Mesenchymal stem cell (in vitro differentiated cells and primary cell): ENCODE results near the gene CAPRIN2.

ENCODE experiments used
- DNase-seq: peaks from one replicate; pipeline ENCODE4 v3.0.0-alpha.2; 2013
- H2AFZ ChIP-seq: one replicate; pipeline ENCODE4 v1.6.1; 2013; ENCODE audit warnings: low read depth, mild to moderate bottlenecking, control low read depth, inconsistent platforms, low read length, moderate library complexity
- H2AK5ac ChIP-seq: 2 replicates; pipeline ENCODE4 v1.6.1; 2013; ENCODE audit warnings: low read length, moderate library complexity, mild to moderate bottlenecking, inconsistent platforms; ENCODE audit not compliant: severe bottlenecking
- H2BK120ac ChIP-seq: one replicate; pipeline ENCODE4 v1.6.1; 2013; ENCODE audit warnings: low read depth, mild to moderate bottlenecking, inconsistent platforms, low read length, moderate library complexity
- H2BK12ac ChIP-seq, 2 experiments: one replicate each; pipeline ENCODE4 v1.6.1; 2013; ENCODE audit warnings: inconsistent platforms in 2 of 2, low read length in 2 of 2, mild to moderate bottlenecking in 2 of 2, moderate library complexity in 2 of 2, control low read depth in 1 of 2
- H2BK15ac ChIP-seq: one replicate; pipeline ENCODE4 v1.6.1; 2013; ENCODE audit warnings: mild to moderate bottlenecking, low read depth, inconsistent platforms; ENCODE audit not compliant: poor library complexity, severe bottlenecking
- H2BK5ac ChIP-seq: 2 replicates; pipeline ENCODE4 v1.6.1; 2013; ENCODE audit warnings: low read depth, mild to moderate bottlenecking, low read length, control low read depth, inconsistent platforms; ENCODE audit not compliant: poor library complexity, severe bottlenecking
- H3K14ac ChIP-seq, 2 experiments: one replicate each; pipeline ENCODE4 v1.6.1; 2013; ENCODE audit warnings: inconsistent platforms in 2 of 2, low read length in 2 of 2, control low read depth in 1 of 2, mild to moderate bottlenecking in 1 of 2, moderate library complexity in 1 of 2
- H3K18ac ChIP-seq, 2 experiments: one replicate each; pipeline ENCODE4 v1.6.1; 2013; ENCODE audit warnings: inconsistent platforms in 2 of 2, low read length in 2 of 2, control low read depth in 1 of 2, low read depth in 1 of 2, mild to moderate bottlenecking in 1 of 2
- H3K23ac ChIP-seq, 2 experiments: one replicate each; pipeline ENCODE4 v1.6.1; 2013; ENCODE audit warnings: inconsistent platforms in 2 of 2, low read length in 2 of 2, mild to moderate bottlenecking in 2 of 2, moderate library complexity in 2 of 2, control low read depth in 1 of 2
- H3K27ac ChIP-seq: 2 replicates; pipeline ENCODE4 v1.5.1; 2013; ENCODE audit warnings: mild to moderate bottlenecking, moderate library complexity, low read length, control low read depth, inconsistent platforms; ENCODE audit not compliant: poor library complexity, severe bottlenecking
- H3K27me3 ChIP-seq, 2 experiments: 2 replicates each; pipeline versions ENCODE4 v1.6.1 to v1.7.0; 2013; ENCODE audit warnings: low read length in 2 of 2, mild to moderate bottlenecking in 2 of 2, moderate library complexity in 2 of 2, control low read depth in 1 of 2, inconsistent platforms in 1 of 2; ENCODE audit not compliant: control insufficient read depth in 1 of 2, insufficient read depth in 1 of 2
- H3K36me3 ChIP-seq, 2 experiments: 2 replicates each; pipeline versions ENCODE4 v1.6.1 to v1.7.0; 2013; ENCODE audit warnings: low read length in 2 of 2, control low read depth in 1 of 2, inconsistent platforms in 1 of 2, low read depth in 1 of 2, mild to moderate bottlenecking in 1 of 2; ENCODE audit not compliant: insufficient read depth in 2 of 2, control insufficient read depth in 1 of 2
- H3K4ac ChIP-seq, 2 experiments: one replicate each; pipeline ENCODE4 v1.6.1; 2013; ENCODE audit warnings: inconsistent platforms in 2 of 2, low read length in 2 of 2, mild to moderate bottlenecking in 2 of 2, moderate library complexity in 2 of 2, control low read depth in 1 of 2, low read depth in 1 of 2
- H3K4me1 ChIP-seq: 2 replicates; pipeline ENCODE4 v1.6.1; 2013; ENCODE audit warnings: low read depth, low read length, control low read depth; ENCODE audit not compliant: control insufficient read depth, insufficient read depth
- H3K4me2 ChIP-seq: 2 replicates; pipeline ENCODE4 v1.6.1; 2013; ENCODE audit warnings: low read length, mild to moderate bottlenecking, inconsistent platforms; ENCODE audit not compliant: poor library complexity, severe bottlenecking
- H3K4me3 ChIP-seq, 2 experiments: 2 replicates each; pipeline versions ENCODE4 v1.5.1 to v1.7.0; 2013; ENCODE audit warnings: low read length in 2 of 2, mild to moderate bottlenecking in 2 of 2, control low read depth in 1 of 2, low read depth in 1 of 2; ENCODE audit not compliant: insufficient read depth in 1 of 2
- H3K79me1 ChIP-seq: replicated peaks from 2 replicates; pipeline ENCODE4 v1.6.1; 2013; ENCODE audit warnings: mild to moderate bottlenecking, control low read depth, low read length, inconsistent platforms; ENCODE audit not compliant: poor library complexity, severe bottlenecking
- H3K9ac ChIP-seq: 2 replicates; pipeline ENCODE4 v1.7.0; 2013; ENCODE audit warnings: mild to moderate bottlenecking, low read length, moderate library complexity
- H3K9me3 ChIP-seq: 2 replicates; pipeline ENCODE4 v1.7.0; 2013; ENCODE audit warnings: mild to moderate bottlenecking, low read length; ENCODE audit not compliant: control insufficient read depth
- H4K8ac ChIP-seq: one replicate; pipeline ENCODE4 v1.6.1; 2013; ENCODE audit warnings: inconsistent platforms, mild to moderate bottlenecking, low read length, moderate library complexity
- H4K91ac ChIP-seq: one replicate; pipeline ENCODE4 v1.6.1; 2013; ENCODE audit warnings: mild to moderate bottlenecking, low read length, inconsistent platforms
- WGBS: methylation state at CpG from one replicate; pipeline ENCODE4 v1.1.7; 2013; ENCODE audit warnings: mixed read lengths; 5-methylcytosine and 5-hydroxymethylcytosine counted together

The CAPRIN2 gene

GRCh38 chr12:30764251-30764650, 9.5 kb upstream of the CAPRIN2 start:
- H2BK15ac ChIP-seq, result no peak overlapping the region
- H3K4me1 ChIP-seq, result no peaks in the 10 kb centered on the region
- H2BK5ac ChIP-seq, result no peak overlapping the region
- no peak overlapping the region for H2AFZ ChIP-seq
- no peak overlapping the region for H3K4me2 ChIP-seq
- no peak overlapping the region for H2BK12ac ChIP-seq
- no peak overlapping the region for H3K4me3 ChIP-seq
- H3K9ac ChIP-seq, result no peak overlapping the region
- no peak overlapping the region for H2AK5ac ChIP-seq
- no peak overlapping the region for H3K23ac ChIP-seq
- no peak for DNase-seq
- WGBS, result 100% methylated on average over 1 of the region's 2 CpGs
- H3K27ac ChIP-seq, result no peak overlapping the region
- no peak overlapping the region for H3K18ac ChIP-seq
- no peak overlapping the region for H3K4ac ChIP-seq
- H3K14ac ChIP-seq, result no peak overlapping the region
- H4K8ac ChIP-seq, result no peak overlapping the region
- H2BK120ac ChIP-seq, result no peak overlapping the region
- H3K36me3 ChIP-seq, result no peaks in the 10 kb centered on the region
- no peaks in the 10 kb centered on the region for H3K79me1 ChIP-seq
- no peak overlapping the region for H4K91ac ChIP-seq
- no peaks in the 10 kb centered on the region for H3K27me3 ChIP-seq
- no peaks in the 10 kb centered on the region for H3K9me3 ChIP-seq

GRCh38 chr12:30763053-30763452, 8.3 kb upstream of the CAPRIN2 start:
- H4K91ac ChIP-seq, result no peak overlapping the region
- H3K4me2 ChIP-seq, result no peak overlapping the region
- H2AFZ ChIP-seq, result no peak overlapping the region
- no peak overlapping the region for H3K9ac ChIP-seq
- no peak overlapping the region for H2BK15ac ChIP-seq
- no peaks in the 10 kb centered on the region for H3K27me3 ChIP-seq
- no peak overlapping the region for H3K23ac ChIP-seq
- no peaks in the 10 kb centered on the region for H3K9me3 ChIP-seq
- no peaks in the 10 kb centered on the region for H3K79me1 ChIP-seq
- WGBS, result 95% methylated on average over 3 of the region's 3 CpGs
- no peak overlapping the region for H3K14ac ChIP-seq
- no peak overlapping the region for H2AK5ac ChIP-seq
- H2BK12ac ChIP-seq, result no peak overlapping the region
- H3K4me1 ChIP-seq, result no peaks in the 10 kb centered on the region
- H3K27ac ChIP-seq, result no peak overlapping the region
- DNase-seq, result no peak
- H3K4ac ChIP-seq, result no peak overlapping the region
- no peaks in the 10 kb centered on the region for H3K36me3 ChIP-seq
- H2BK5ac ChIP-seq, result no peak overlapping the region
- no peak overlapping the region for H3K4me3 ChIP-seq
- H3K18ac ChIP-seq, result no peak overlapping the region
- no peak overlapping the region for H2BK120ac ChIP-seq
- no peak overlapping the region for H4K8ac ChIP-seq

GRCh38 chr12:30761730-30762129, 7.0 kb upstream of the CAPRIN2 start:
- 96% methylated on average over 2 of the region's 2 CpGs for WGBS

GRCh38 chr12:30757316-30757715, 2.6 kb upstream of the CAPRIN2 start:
- H3K4me3 ChIP-seq, result no peak overlapping the region
- WGBS, result 95% methylated on average over 3 of the region's 4 CpGs
- H3K4me1 ChIP-seq, result peaks cover 6% of the 10 kb centered on the region

More at GRCh38 chr12:30761730-30762129, 7.0 kb upstream of the CAPRIN2 start:
- Histone ChIP-seq H3K4me1 (no peaks in the 10 kb centered on the region), H3K27me3 (no peaks in the 10 kb centered on the region), H3K4me3 (no peak overlapping the region), H3K18ac (no peak overlapping the region), H3K79me1 (no peaks in the 10 kb centered on the region), H2AK5ac (no peak overlapping the region), H3K4me2 (no peak overlapping the region), H3K23ac (no peak overlapping the region), H3K27ac (no peak overlapping the region), H2BK5ac (no peak overlapping the region), H2AFZ (no peak overlapping the region), H3K14ac (no peak overlapping the region), H2BK15ac (no peak overlapping the region), H3K4ac (no peak overlapping the region), H3K9ac (no peak overlapping the region), H2BK120ac (no peak overlapping the region), H3K9me3 (no peaks in the 10 kb centered on the region), H4K8ac (no peak overlapping the region), H4K91ac (no peak overlapping the region), H3K36me3 (no peaks in the 10 kb centered on the region), H2BK12ac (no peak overlapping the region)
- no peak for DNase-seq

More at GRCh38 chr12:30757316-30757715, 2.6 kb upstream of the CAPRIN2 start:
- no peak overlapping the region for H3K18ac ChIP-seq
- H3K27me3 ChIP-seq, result no peaks in the 10 kb centered on the region
- H2BK15ac ChIP-seq, result no peak overlapping the region
- no peak overlapping the region for H2BK120ac ChIP-seq
- no peaks in the 10 kb centered on the region for H3K9me3 ChIP-seq
- no peaks in the 10 kb centered on the region for H3K36me3 ChIP-seq
- H2BK5ac ChIP-seq, result no peak overlapping the region
- H3K23ac ChIP-seq, result no peak overlapping the region
- no peak for DNase-seq
- no peak overlapping the region for H4K91ac ChIP-seq
- H3K79me1 ChIP-seq, result peaks cover 8% of the 10 kb centered on the region
- H3K27ac ChIP-seq, result no peak overlapping the region
- H2AK5ac ChIP-seq, result no peak overlapping the region
- H2AFZ ChIP-seq, result no peak overlapping the region
- H3K14ac ChIP-seq, result no peak overlapping the region
- H3K9ac ChIP-seq, result no peak overlapping the region
- no peak overlapping the region for H3K4ac ChIP-seq
- H3K4me2 ChIP-seq, result no peak overlapping the region
- H4K8ac ChIP-seq, result no peak overlapping the region
- no peak overlapping the region for H2BK12ac ChIP-seq
